Measurements from ENCODE around the gene PRPF4. TPM values are rescaled to one million over a fixed set of nuclear protein-coding genes. Genes with fewer than 3 reads are reported as not detected.

PRPF4 gene
- total and polyA plus RNA-seq, 9 of the 15 experiments (the other 6 are each of a cell fraction or from before 2014, with no cell fraction given), result 25.8 to 66.0 (median 39.8) TPM

- H3K4me2 ChIP-seq (ENCODE audit: insufficient read depth, low read length), result no peak overlapping the region
- no peak overlapping the region for H2AFZ ChIP-seq (ENCODE audit: low read depth, low read length)
- ChIA-PET CTCF (ENCODE audit: low intra/inter-chr PET ratio) (no interaction called here), POLR2A (interaction anchor here (0.5 to 1.5 kb wide), 3 partner anchors 8 to 1252 kb away, joined by 3 to 5 read pairs (median 3); no protein-coding TSS in a partner anchor)
- no TSS peak for BruUV-seq (replicated peaks)
- 50% methylated on average over 1 of the region's 1 CpG for WGBS (ENCODE audit: insufficient coverage, low coverage, missing lambda C conversion rate)
- H3K9me3 ChIP-seq (replicated peaks; ENCODE audit: control insufficient read depth, insufficient read depth, low read depth, low read length), result no peaks in the 10 kb centered on the region
- H3K4me1 ChIP-seq (replicated peaks in 1 of 2; ENCODE audit: control insufficient read depth in 2 of 2, insufficient read depth in 2 of 2, low read length in 2 of 2), result no peaks in the 10 kb centered on the region
- H3K27ac ChIP-seq (ENCODE audit: extremely low read depth, low read depth, low read length), result no peak overlapping the region
- no peaks in the 10 kb centered on the region for H3K27me3 ChIP-seq (ENCODE audit: control insufficient read depth in 2 of 2, insufficient read depth in 2 of 2, low read length in 2 of 2)
- in situ Hi-C loops (cut with MboI) (no loop called here), intact Hi-C loops (cut with micrococcal nuclease) (no loop called here)
- TF ChIP-seq SMARCB1 (IDR thresholded peaks at IDR 0.05; ENCODE audit: insufficient read length, low read depth) (no peak), ZNF282 (CRISPR knock-in tag; IDR thresholded peaks at IDR 0.05) (no peak), CHCHD3 (CRISPR knock-in tag; IDR thresholded peaks at IDR 0.05) (no peak), NCOA6 (IDR thresholded peaks at IDR 0.05) (no peak), PHB2 (IDR thresholded peaks at IDR 0.05; ENCODE audit: low read depth) (no peak), ZNF76 (CRISPR knock-in tag; IDR thresholded peaks at IDR 0.05; ENCODE audit: borderline replicate concordance) (no peak), GABPB2 (CRISPR knock-in tag; conservative IDR thresholded peaks at IDR 0.05) (no peak)
- no peak overlapping the region for H3K4me3 ChIP-seq
- no peaks in the 10 kb centered on the region for H3K79me2 ChIP-seq (ENCODE audit: control insufficient read depth, insufficient read depth, low read length)
- DNase-seq (ENCODE audit: extremely low read depth in 1 of 4, low spot score in 3 of 4) (no peak), FAIRE-seq (no peak), ATAC-seq (no peak)
- no peaks in the 10 kb centered on the region for H3K9me1 ChIP-seq (ENCODE audit: control insufficient read depth, insufficient read depth, low read length)
- peaks cover 57% of the 10 kb centered on the region; the same call in 2 of the 3 replicates for H3K36me3 ChIP-seq (ENCODE audit: control insufficient read depth, insufficient read depth, low read length)
- no peak overlapping the region for H3K9ac ChIP-seq (ENCODE audit: insufficient read depth in 1 of 2, low read depth in 2 of 2, low read length in 2 of 2)
- H4K20me1 ChIP-seq (replicated peaks; ENCODE audit: control insufficient read depth, insufficient read depth, low read length), result no peaks in the 10 kb centered on the region
Observed at GRCh38 chr9:113261917-113262671, 13.4 kb upstream of the PRPF4 start.

Data from K562 (cell line).